ENCODE measurements around the gene NR1I2. TPM values are rescaled to one million over a fixed set of nuclear protein-coding genes. Genes with fewer than 3 reads are reported as not detected.

Gene NR1I2
- under 0.01 TPM in 1 of 2 replicates, not detected in the other for total RNA-seq

GRCh38 chr3:119781330-119782198, at the start of gene NR1I2:
Gene NR1I2, plus strand, starts transcription at chr3:119782101.

Other genes starting within 250 kb of the NR1I2 start
- gene CD80, start 222.5 kb upstream of the NR1I2 start, total RNA-seq: 0.16 and 0.26 TPM in 2 replicates
- 1.0 and 1.7 TPM in 2 replicates for gene ADPRH, start 202.6 kb upstream of the NR1I2 start, total RNA-seq
- gene PLA1A, start 184.2 kb upstream of the NR1I2 start, total RNA-seq: 2.1 and 3.5 TPM in 2 replicates
- under 0.01 and 0.26 TPM in 2 replicates for gene POPDC2, start 121.5 kb upstream of the NR1I2 start, total RNA-seq
- 17.4 and 18.0 TPM in 2 replicates for gene COX17, start 104.7 kb upstream of the NR1I2 start, total RNA-seq
- gene CFAP91, start 79.1 kb upstream of the NR1I2 start, total RNA-seq: 0.34 and 0.47 TPM in 2 replicates